Suprapubic skin (tissue), 4 donors: ENCODE measurements around the gene CROCC2. TPM values are rescaled to one million over a fixed set of nuclear protein-coding genes. Genes with fewer than 3 reads are reported as not detected.

Source experiments
- DNase-seq, 2 donors: peaks; one replicate each; pipeline ENCODE4 v3.0.0-alpha.2; 2019; ENCODE audit warnings: low spot score in 2 of 2
- H3K27ac ChIP-seq: fragments of 200-600 bp; sonication (generic); one replicate; pipeline ENCODE4 v1.5.1; 2019
- H3K27me3 ChIP-seq: fragments of 200-600 bp; sonication (generic); one replicate; pipeline ENCODE4 v1.5.1; 2019
- H3K36me3 ChIP-seq: fragments of 200-600 bp; sonication (generic); one replicate; pipeline ENCODE4 v1.5.1; 2019
- H3K4me1 ChIP-seq: fragments of 200-600 bp; sonication (generic); one replicate; pipeline ENCODE4 v1.5.1; 2019
- H3K4me3 ChIP-seq: fragments of 200-600 bp; sonication (generic); one replicate; pipeline ENCODE4 v1.5.1; 2019; ENCODE audit warnings: mild to moderate bottlenecking
- H3K9me3 ChIP-seq: fragments of 200-600 bp; sonication (generic); one replicate; pipeline ENCODE4 v1.5.1; 2019
- CTCF ChIP-seq, 2 donors: fragments of 200-600 bp in 1 of 2; fragments of 450-650 bp in 1 of 2; sonication (generic) in 1 of 2; IDR thresholded peaks; one replicate each; pipeline ENCODE4 v1.5.1; 2016 to 2019; ENCODE audit warnings: antibody characterized with exemption in 2 of 2, mild to moderate bottlenecking in 1 of 2, moderate library complexity in 1 of 2
- EP300 ChIP-seq: sonication (generic); formaldehyde crosslinking; IDR thresholded peaks from one replicate; pipeline ENCODE4 v1.6.1; 2017; ENCODE audit warnings: antibody characterized with exemption
- POLR2A ChIP-seq, 2 donors: fragments of 450-650 bp; IDR thresholded peaks; one replicate each; pipeline ENCODE4 v1.6.1; 2017; ENCODE audit warnings: antibody characterized with exemption in 2 of 2, mild to moderate bottlenecking in 2 of 2, moderate library complexity in 2 of 2
- POLR2AphosphoS5 ChIP-seq, 3 donors: sonication (generic); formaldehyde crosslinking; IDR thresholded peaks; one replicate each; pipeline ENCODE4 v1.6.1; 2017; ENCODE audit warnings: antibody characterized with exemption in 3 of 3
- WGBS: methylation state at CpG from one replicate; pipeline ENCODE4 v1.1.5; 2018; 5-methylcytosine and 5-hydroxymethylcytosine counted together
- total RNA-seq, 4 donors: library from RNA; depleted of rRNA; stranded (reverse); fragments of >200 nt; gene quantifications; one replicate each; pipeline ENCODE4 v1.1.0, GENCODE V29; 2016

Gene CROCC2
- total RNA-seq, 4 donors from 2014 or later = not detected

DNA sequence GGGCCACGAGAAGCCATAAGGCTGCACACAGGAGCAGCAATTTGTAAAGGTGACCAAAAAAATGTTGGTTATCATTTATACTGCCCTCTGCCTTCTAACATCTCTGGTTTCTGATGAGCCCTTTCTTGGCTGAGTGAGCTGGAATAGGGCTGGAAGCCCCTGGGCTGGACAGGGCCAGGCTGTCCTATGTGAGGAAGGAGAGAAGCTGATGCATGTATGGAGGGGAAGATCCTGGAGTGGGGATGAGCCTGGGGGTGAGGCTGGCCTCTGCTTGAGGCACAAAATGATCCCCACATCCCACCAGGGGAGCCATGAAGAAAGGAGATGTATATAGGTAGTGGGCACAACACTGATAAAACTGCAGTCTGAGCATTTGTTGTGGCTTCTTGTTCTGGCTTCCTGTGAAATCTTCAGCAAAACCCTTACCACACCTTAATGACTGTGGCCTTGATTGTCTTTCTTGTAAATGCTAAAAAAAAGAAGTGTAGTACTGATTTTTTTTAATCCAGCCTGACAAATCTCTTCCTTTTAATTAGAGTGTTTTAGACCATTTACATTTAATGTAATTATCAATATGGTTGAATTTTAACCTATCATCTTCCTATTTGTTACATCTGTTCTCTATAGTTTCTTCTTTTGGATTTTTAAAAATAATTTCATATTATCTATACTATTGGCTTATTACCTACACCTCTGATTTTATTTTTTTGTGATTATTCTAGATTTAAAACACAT is 97.9 kb downstream of the CROCC2 start:
- Histone ChIP-seq H3K27me3 (peaks cover 7% of the 10 kb centered on the region), H3K4me1 (peaks cover 23% of the 10 kb centered on the region), H3K36me3 (peaks cover 7% of the 10 kb centered on the region), H3K27ac (no peak overlapping the region), H3K9me3 (no peaks in the 10 kb centered on the region), H3K4me3 (no peak overlapping the region)
- 100% methylated on average over 1 of the region's 1 CpG for WGBS
- TF ChIP-seq CTCF (IDR thresholded peaks at IDR 0.05) (no peak), POLR2AphosphoS5 (IDR thresholded peaks at IDR 0.05) (no peak), POLR2A (IDR thresholded peaks at IDR 0.05) (no peak), EP300 (no peak)
- no peak for DNase-seq

- no peak for DNase-seq
- Histone ChIP-seq H3K27me3 (peaks cover 5% of the 10 kb centered on the region), H3K36me3 (peaks cover 7% of the 10 kb centered on the region), H3K4me3 (no peak overlapping the region), H3K9me3 (no peaks in the 10 kb centered on the region), H3K27ac (no peak overlapping the region), H3K4me1 (peaks cover 34% of the 10 kb centered on the region)
- TF ChIP-seq POLR2AphosphoS5 (IDR thresholded peaks at IDR 0.05) (no peak), CTCF (IDR thresholded peaks at IDR 0.05) (no peak), POLR2A (IDR thresholded peaks at IDR 0.05) (no peak), EP300 (no peak)
- WGBS = 100% methylated on average over 2 of the region's 2 CpGs
Measured at GRCh38 chr2:241005569-241005968, 99.4 kb downstream of the CROCC2 start.

DNA sequence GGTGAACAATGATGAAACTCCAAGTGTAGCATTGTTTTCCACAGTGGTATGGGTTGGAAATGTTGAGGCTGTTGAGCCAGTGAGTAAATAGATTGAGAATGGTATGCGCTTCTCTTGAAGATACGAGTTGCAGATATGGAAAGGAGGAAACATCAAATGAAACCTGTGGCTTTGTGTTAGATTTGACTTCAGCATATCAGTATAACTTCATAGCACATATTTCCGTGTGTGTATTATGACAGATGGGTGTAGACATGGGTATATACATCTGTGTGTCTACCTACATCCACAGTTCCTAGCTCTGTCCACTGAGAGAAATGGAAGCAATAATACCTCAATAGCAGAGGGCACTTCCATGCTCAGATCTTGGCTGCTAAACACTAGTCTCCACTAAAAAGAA is 100.3 kb downstream of the CROCC2 start:
- Histone ChIP-seq H3K27ac (no peak overlapping the region), H3K27me3 (peaks cover 9% of the 10 kb centered on the region), H3K36me3 (peaks cover 7% of the 10 kb centered on the region), H3K4me1 (peaks cover 33% of the 10 kb centered on the region), H3K9me3 (no peaks in the 10 kb centered on the region), H3K4me3 (no peak overlapping the region)
- DNase-seq = no peak
- 80% methylated on average over 3 of the region's 3 CpGs for WGBS
- TF ChIP-seq CTCF (IDR thresholded peaks at IDR 0.05) (no peak), POLR2A (IDR thresholded peaks at IDR 0.05) (no peak), EP300 (no peak), POLR2AphosphoS5 (IDR thresholded peaks at IDR 0.05) (no peak)

DNA sequence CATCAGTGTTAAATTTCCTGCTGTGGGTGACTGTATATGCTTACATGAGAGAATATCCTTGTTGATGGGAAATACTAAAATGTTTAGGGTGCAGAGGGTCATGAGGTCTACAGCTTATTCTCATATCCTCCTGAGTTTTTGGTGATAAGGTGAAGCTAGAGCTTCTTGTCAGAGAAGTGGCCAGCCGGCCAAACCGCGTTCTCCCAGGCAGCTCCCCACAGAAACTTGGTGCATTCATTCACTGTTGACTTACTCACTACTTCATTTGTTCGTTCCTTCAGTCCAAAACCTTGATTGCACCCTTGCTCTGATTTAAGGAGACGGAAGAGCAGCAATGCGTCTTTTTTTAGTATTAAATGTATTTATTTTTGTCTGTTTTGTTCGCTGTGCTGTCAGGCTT is 101.0 kb downstream of the CROCC2 start:
- Histone ChIP-seq H3K27me3 (peaks cover 14% of the 10 kb centered on the region), H3K9me3 (no peaks in the 10 kb centered on the region), H3K4me3 (no peak overlapping the region), H3K4me1 (peaks cover 29% of the 10 kb centered on the region), H3K27ac (no peak overlapping the region), H3K36me3 (peaks cover 7% of the 10 kb centered on the region)
- WGBS = 95% methylated on average over 7 of the region's 7 CpGs
- DNase-seq = no peak
- TF ChIP-seq POLR2A (IDR thresholded peaks at IDR 0.05) = no peak
- TF ChIP-seq EP300 = no peak
- TF ChIP-seq CTCF (IDR thresholded peaks at IDR 0.05) = no peak
- TF ChIP-seq POLR2AphosphoS5 (IDR thresholded peaks at IDR 0.05) = no peak

- DNase-seq = no peak
- 45% methylated on average over 14 of the region's 20 CpGs for WGBS
- peaks cover 16% of the 10 kb centered on the region for H3K27me3 ChIP-seq
- H3K27ac ChIP-seq = no peak overlapping the region
- peaks cover 29% of the 10 kb centered on the region for H3K4me1 ChIP-seq
- H3K4me3 ChIP-seq = no peak overlapping the region
- H3K9me3 ChIP-seq = no peaks in the 10 kb centered on the region
- H3K36me3 ChIP-seq = peaks cover 6% of the 10 kb centered on the region
- TF ChIP-seq EP300 = no peak
- TF ChIP-seq CTCF (IDR thresholded peaks at IDR 0.05) = no peak
- no peak for TF ChIP-seq POLR2A (IDR thresholded peaks at IDR 0.05)
- TF ChIP-seq POLR2AphosphoS5 (IDR thresholded peaks at IDR 0.05) = no peak
Measured at GRCh38 chr2:241007880-241008710, 102.0 kb downstream of the CROCC2 start.
